Neural cell (in vitro differentiated cells): ENCODE results near the gene ADAM10. TPM values are rescaled to one million over a fixed set of nuclear protein-coding genes. Genes with fewer than 3 reads are reported as not detected.

Source experiments
- H2AFZ ChIP-seq: fragments of 200-600, 300-800 bp; sonication (generic), shearing (Covaris generic); 2 replicates; pipeline ENCODE4 v1.6.0; 2014; ENCODE audit warnings: low read depth, mild to moderate bottlenecking, antibody characterized with exemption, low read length, moderate library complexity
- H3F3A ChIP-seq: fragments of 200-600 bp; shearing (Covaris generic); 2 replicates; pipeline ENCODE4 v1.6.1; 2016; ENCODE audit warnings: mild to moderate bottlenecking, moderate library complexity, mixed read lengths, antibody characterized with exemption, low read length; ENCODE audit not compliant: insufficient read depth, poor library complexity, severe bottlenecking
- H3K27ac ChIP-seq: fragments of 200-600, 300-800 bp; sonication (generic), shearing (Covaris generic); 2 replicates; pipeline ENCODE4 v1.5.1; 2014; ENCODE audit warnings: mild to moderate bottlenecking, low read length, moderate library complexity
- H3K27me3 ChIP-seq: fragments of 300-800, 200-600 bp; sonication (generic), shearing (Covaris generic); 2 replicates; pipeline ENCODE4 v1.6.0; 2014; ENCODE audit warnings: mild to moderate bottlenecking, low read depth, low read length, moderate library complexity; ENCODE audit not compliant: insufficient read depth
- H3K36me3 ChIP-seq: fragments of 300-800, 200-600 bp; sonication (generic), shearing (Covaris generic); 2 replicates; pipeline ENCODE4 v1.5.1; 2014; ENCODE audit warnings: mild to moderate bottlenecking, antibody characterized with exemption, low read length, moderate library complexity; ENCODE audit not compliant: insufficient read depth
- H3K4me2 ChIP-seq: fragments of 300-800, 200-600 bp; sonication (generic), shearing (Covaris generic); 2 replicates; pipeline ENCODE4 v1.6.0; 2014; ENCODE audit warnings: mild to moderate bottlenecking, low read length
- H3K4me3 ChIP-seq: fragments of 300-800, 200-600 bp; sonication (generic), shearing (Covaris generic); 2 replicates; pipeline ENCODE4 v1.5.1; 2014; ENCODE audit warnings: mild to moderate bottlenecking, low read length, moderate library complexity
- H3K79me2 ChIP-seq: fragments of 200-600 bp; shearing (Covaris generic); replicated peaks from 2 replicates; pipeline ENCODE4 v1.6.0; 2014; ENCODE audit warnings: mild to moderate bottlenecking, low read length, moderate library complexity; ENCODE audit not compliant: insufficient read depth
- H3K9ac ChIP-seq: fragments of 300-800, 200-600 bp; sonication (generic), shearing (Covaris generic); 2 replicates; pipeline ENCODE4 v1.6.1; 2016; ENCODE audit warnings: mild to moderate bottlenecking, low read length, mixed read lengths
- H3K9me2 ChIP-seq: fragments of 200-600 bp; shearing (Covaris generic); 2 replicates; pipeline ENCODE4 v1.6.1; 2016; ENCODE audit warnings: mild to moderate bottlenecking, low read length, mixed read lengths; ENCODE audit not compliant: insufficient read depth
- H3K9me3 ChIP-seq: fragments of 200-600, 300-800 bp; sonication (generic), shearing (Covaris generic); 2 replicates; pipeline ENCODE4 v1.6.1; 2016; ENCODE audit warnings: mild to moderate bottlenecking, mixed run types, low read length, moderate library complexity, mixed read lengths
- H4K20me1 ChIP-seq: fragments of 200-600 bp; shearing (Covaris generic); 2 replicates; pipeline ENCODE4 v1.6.1; 2016; ENCODE audit warnings: mild to moderate bottlenecking, mixed run types; ENCODE audit not compliant: insufficient read depth
- CTCF ChIP-seq: fragments of 450-650 bp; IDR thresholded peaks from 2 replicates; pipeline ENCODE4 v1.5.1; 2014; ENCODE audit warnings: antibody characterized with exemption, mild to moderate bottlenecking, moderate library complexity; ENCODE audit not compliant: poor library complexity, severe bottlenecking
- EP300 ChIP-seq: fragments of 450-650 bp; conservative IDR thresholded peaks from 2 replicates; pipeline ENCODE4 v1.6.1; 2014; ENCODE audit warnings: antibody characterized with exemption, mild to moderate bottlenecking, moderate library complexity; ENCODE audit not compliant: poor library complexity, severe bottlenecking
- EZH2 ChIP-seq: fragments of 200-600, 300-800 bp; shearing (Covaris generic), sonication (generic); IDR thresholded peaks from 2 replicates; pipeline ENCODE4 v1.6.1; 2014; ENCODE audit warnings: antibody characterized with exemption, low read length, borderline replicate concordance, mild to moderate bottlenecking; ENCODE audit not compliant: insufficient read depth, poor library complexity, severe bottlenecking
- MXI1 ChIP-seq: fragments of 450-650 bp; conservative IDR thresholded peaks from 2 replicates; pipeline ENCODE4 v1.6.1; 2014; ENCODE audit warnings: antibody characterized with exemption, mild to moderate bottlenecking; ENCODE audit not compliant: poor library complexity, severe bottlenecking
- POLR2AphosphoS5 ChIP-seq: IDR thresholded peaks from 2 replicates; pipeline ENCODE4 v1.6.1; 2012
- RAD21 ChIP-seq: fragments of 450-650 bp; conservative IDR thresholded peaks from 2 replicates; pipeline ENCODE4 v1.6.1; 2014; ENCODE audit warnings: antibody characterized with exemption, mild to moderate bottlenecking, moderate library complexity
- REST ChIP-seq: IDR thresholded peaks from 2 replicates; pipeline ENCODE4 v1.6.1; 2012; ENCODE audit warnings: borderline replicate concordance
- SMC3 ChIP-seq: fragments of 450-650 bp; conservative IDR thresholded peaks from 2 replicates; pipeline ENCODE4 v1.6.1; 2014; ENCODE audit warnings: antibody characterized with exemption, mild to moderate bottlenecking, moderate library complexity; ENCODE audit not compliant: poor library complexity
- TAF1 ChIP-seq: IDR thresholded peaks from 2 replicates; pipeline ENCODE4 v1.6.1; 2012; ENCODE audit warnings: low read depth
- polyA plus RNA-seq: library from polyadenylated mRNA; depleted of rRNA; stranded (reverse); fragments of >200 nt; gene quantifications from 2 replicates; pipeline ENCODE4 v1.2.3, GENCODE V29; 2014

Gene ADAM10
- polyA plus RNA-seq, 1 donor from 2014 or later, result 66.3 TPM

DNA sequence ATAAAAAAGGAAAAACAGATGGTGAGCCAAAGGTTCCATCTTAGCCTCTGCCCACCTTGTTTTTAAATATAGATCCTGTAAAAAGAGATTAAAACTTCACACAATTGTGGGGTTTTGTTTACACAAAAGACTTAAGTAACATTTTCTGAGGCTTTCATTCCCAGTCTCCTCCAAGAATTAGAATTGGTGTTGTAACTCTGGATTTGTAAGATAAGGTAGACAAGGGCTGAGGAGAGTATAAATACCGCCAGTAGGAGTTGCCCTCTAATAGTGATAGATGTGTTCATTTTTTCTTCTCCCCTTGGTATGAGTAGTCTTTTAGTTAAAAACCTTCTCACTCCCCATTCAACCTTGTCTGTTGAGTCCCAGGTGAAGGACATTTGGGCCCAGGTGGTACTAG is 30.0 kb upstream of the ADAM10 start:
- H3K4me2 ChIP-seq, result no peak overlapping the region
- H3K36me3 ChIP-seq, result no peaks in the 10 kb centered on the region
- H3K9me2 ChIP-seq, result no peaks in the 10 kb centered on the region
- H3K79me2 ChIP-seq, result peaks cover 61% of the 10 kb centered on the region
- H3K9ac ChIP-seq, result no peak overlapping the region
- no peak overlapping the region for H2AFZ ChIP-seq
- no peaks in the 10 kb centered on the region for H3F3A ChIP-seq
- no peak overlapping the region for H3K4me3 ChIP-seq
- no peaks in the 10 kb centered on the region for H3K27me3 ChIP-seq
- no peak overlapping the region for H3K27ac ChIP-seq
- no peaks in the 10 kb centered on the region for H4K20me1 ChIP-seq
- TF ChIP-seq TAF1 (no peak), CTCF (no peak), REST (no peak), EZH2 (no peak), EP300 (no peak), MXI1 (no peak), SMC3 (no peak), POLR2AphosphoS5 (no peak), RAD21 (no peak)
- no peaks in the 10 kb centered on the region for H3K9me3 ChIP-seq

GRCh38 chr15:58777107-58777506 is 27.6 kb upstream of the ADAM10 start:
- no peaks in the 10 kb centered on the region for H3K27me3 ChIP-seq
- H3K9me3 ChIP-seq, result no peaks in the 10 kb centered on the region
- H3K36me3 ChIP-seq, result no peaks in the 10 kb centered on the region
- peaks cover 74% of the 10 kb centered on the region for H3K79me2 ChIP-seq
- H3K9ac ChIP-seq, result no peak overlapping the region
- no peaks in the 10 kb centered on the region for H3K9me2 ChIP-seq
- H4K20me1 ChIP-seq, result no peaks in the 10 kb centered on the region
- no peak overlapping the region for H3K4me3 ChIP-seq
- H3K27ac ChIP-seq, result no peak overlapping the region
- TF ChIP-seq SMC3 (no peak), CTCF (no peak), POLR2AphosphoS5 (no peak), RAD21 (no peak), MXI1 (no peak), EZH2 (no peak), REST (no peak), TAF1 (no peak), EP300 (no peak)
- no peak overlapping the region for H3K4me2 ChIP-seq
- H3F3A ChIP-seq, result no peaks in the 10 kb centered on the region
- H2AFZ ChIP-seq, result no peak overlapping the region
